GM23248 (cell line): Measurements from ENCODE around the gene ZDHHC14. TPM values are rescaled to one million over a fixed set of nuclear protein-coding genes. Genes with fewer than 3 reads are reported as not detected.

Experiments
- DNase-seq: peaks from one replicate; pipeline ENCODE4 v3.0.0-alpha.2; 2015
- H2AFZ ChIP-seq: fragments of 200-600 bp; sonication (generic); 2 replicates; pipeline ENCODE4 v1.6.1; 2016; ENCODE audit warnings: antibody characterized with exemption
- H3F3A ChIP-seq: fragments of 200-600 bp; sonication (generic); 2 replicates; pipeline ENCODE4 v1.6.1; 2016; ENCODE audit warnings: mild to moderate bottlenecking, antibody characterized with exemption, mixed run types; ENCODE audit not compliant: insufficient read depth
- H3K27ac ChIP-seq: fragments of 200-600 bp; sonication (generic); 2 replicates; pipeline ENCODE4 v1.5.1; 2016; ENCODE audit warnings: mild to moderate bottlenecking
- H3K27me3 ChIP-seq: fragments of 200-600 bp; sonication (generic); replicated peaks from 2 replicates; pipeline ENCODE4 v1.6.1; 2016; ENCODE audit warnings: mild to moderate bottlenecking; ENCODE audit not compliant: insufficient read depth
- H3K36me3 ChIP-seq: fragments of 200-600 bp; sonication (generic); 2 replicates; pipeline ENCODE4 v1.6.1; 2016; ENCODE audit warnings: low read depth, mild to moderate bottlenecking
- H3K4me1 ChIP-seq: fragments of 200-600 bp; sonication (generic); 2 replicates; pipeline ENCODE4 v1.6.1; 2016; ENCODE audit warnings: mild to moderate bottlenecking; ENCODE audit not compliant: insufficient read depth
- H3K4me2 ChIP-seq: fragments of 200-600 bp; sonication (generic); one replicate; pipeline ENCODE4 v1.6.1; 2016; ENCODE audit warnings: mild to moderate bottlenecking; ENCODE audit not compliant: unreplicated experiment
- H3K4me3 ChIP-seq: fragments of 200-600 bp; sonication (generic); 2 replicates; pipeline ENCODE4 v1.5.1; 2016; ENCODE audit warnings: mild to moderate bottlenecking
- H3K79me2 ChIP-seq: fragments of 200-600 bp; sonication (generic); 2 replicates; pipeline ENCODE4 v1.6.1; 2016; ENCODE audit warnings: mild to moderate bottlenecking; ENCODE audit not compliant: insufficient read depth
- H3K9ac ChIP-seq: fragments of 200-600 bp; sonication (generic); 2 replicates; pipeline ENCODE4 v1.6.1; 2016; ENCODE audit warnings: mild to moderate bottlenecking
- H3K9me2 ChIP-seq: fragments of 200-600 bp; sonication (generic); 2 replicates; pipeline ENCODE4 v1.6.1; 2016; ENCODE audit warnings: mixed run types, mild to moderate bottlenecking, moderate library complexity; ENCODE audit not compliant: insufficient read depth
- H3K9me3 ChIP-seq: fragments of 200-600 bp; sonication (generic); one replicate; pipeline ENCODE4 v1.6.1; 2017; ENCODE audit warnings: low read depth
- H4K20me1 ChIP-seq: fragments of 200-600 bp; sonication (generic); 2 replicates; pipeline ENCODE4 v1.6.0; 2016; ENCODE audit not compliant: insufficient read depth
- EZH2 ChIP-seq: fragments of 200-600 bp; sonication (generic); IDR thresholded peaks from 2 replicates; pipeline ENCODE4 v1.6.1; 2018; ENCODE audit warnings: antibody characterized with exemption, mild to moderate bottlenecking; ENCODE audit not compliant: insufficient read depth, poor library complexity, severe bottlenecking
- EZH2phosphoT487 ChIP-seq: fragments of 200-600 bp; sonication (generic); IDR thresholded peaks from 2 replicates; pipeline ENCODE4 v1.6.1; 2018; ENCODE audit warnings: antibody characterized with exemption, moderate library complexity, mild to moderate bottlenecking, low read depth; ENCODE audit not compliant: insufficient read depth
- WGBS, 2 experiments: methylation state at CpG; one replicate each; pipeline ENCODE4 v1.1.6; 2015 to 2017; ENCODE audit warnings: low lambda C conversion rate in 2 of 2, low coverage in 1 of 2; ENCODE audit errors: missing lambda C conversion rate in 2 of 2; 5-methylcytosine and 5-hydroxymethylcytosine counted together
- in situ Hi-C: fragments of 300-500 bp; cut with MboI; formaldehyde crosslinking; loops from 2 replicates; pipeline ENCODE4 v1.15.0; 2020
- polyA plus RNA-seq: library from polyadenylated mRNA; unstranded; fragments of >200 nt; fragmentation: Nextera tagmentation; extraction: Ambion mirVana; gene quantifications from 2 replicates; pipeline ENCODE4 v1.2.1, GENCODE V29; 2016
- total RNA-seq: library from RNA; depleted of rRNA; stranded (reverse); fragments of >200 nt; shearing (Covaris generic); gene quantifications from 2 replicates; pipeline ENCODE4 v1.2.3, GENCODE V29; 2014

ZDHHC14 gene
- total and polyA plus RNA-seq, 2 experiments from 2014 or later, result 1.4 to 4.5 TPM

GRCh38 chr6:157487110-157487773 is 106.3 kb downstream of the ZDHHC14 start:
- no peaks in the 10 kb centered on the region for H3K4me1 ChIP-seq
- no peaks in the 10 kb centered on the region for H3K27me3 ChIP-seq
- H3K9me2 ChIP-seq, result no peaks in the 10 kb centered on the region
- no peaks in the 10 kb centered on the region for H3K9me3 ChIP-seq
- 95 to 99% methylated on average over 8 of the region's 8 CpGs for WGBS, 2 experiments
- TF ChIP-seq EZH2phosphoT487, result no peak
- TF ChIP-seq EZH2, result no peak
- H4K20me1 ChIP-seq, result no peaks in the 10 kb centered on the region
- DNase-seq, result no peak
- in situ Hi-C loops, result no loop called here
- no peaks in the 10 kb centered on the region for H3F3A ChIP-seq
- no peak overlapping the region for H3K4me3 ChIP-seq
- no peak overlapping the region for H3K9ac ChIP-seq
- no peak overlapping the region for H3K4me2 ChIP-seq
- H3K36me3 ChIP-seq, result no peaks in the 10 kb centered on the region
- H3K27ac ChIP-seq, result no peak overlapping the region
- H2AFZ ChIP-seq, result no peak overlapping the region
- H3K79me2 ChIP-seq, result no peaks in the 10 kb centered on the region

- Histone ChIP-seq H3K9ac (no peak overlapping the region), H3K27ac (no peak overlapping the region), H3K27me3 (no peaks in the 10 kb centered on the region), H3K9me3 (no peaks in the 10 kb centered on the region), H3K9me2 (no peaks in the 10 kb centered on the region), H3K79me2 (no peaks in the 10 kb centered on the region), H3K4me3 (no peak overlapping the region), H3K36me3 (no peaks in the 10 kb centered on the region), H2AFZ (no peak overlapping the region), H3F3A (no peaks in the 10 kb centered on the region), H3K4me1 (no peaks in the 10 kb centered on the region), H4K20me1 (no peaks in the 10 kb centered on the region), H3K4me2 (no peak overlapping the region)
- no peak for TF ChIP-seq EZH2phosphoT487
- TF ChIP-seq EZH2, result no peak
- DNase-seq, result no peak
- 62 to 63% methylated on average over 10 of the region's 10 CpGs for WGBS, 2 experiments
- in situ Hi-C loops, result no loop called here
These were observed 107.1 kb downstream of the ZDHHC14 start for GRCh38 chr6:157488058-157488457.

- H3K4me3 ChIP-seq, result no peak overlapping the region
- no peaks in the 10 kb centered on the region for H3K4me1 ChIP-seq
- no peak for DNase-seq
- H4K20me1 ChIP-seq, result no peaks in the 10 kb centered on the region
- H3K36me3 ChIP-seq, result no peaks in the 10 kb centered on the region
- no peak overlapping the region for H3K4me2 ChIP-seq
- H3K9ac ChIP-seq, result no peak overlapping the region
- H3F3A ChIP-seq, result no peaks in the 10 kb centered on the region
- TF ChIP-seq EZH2 (no peak), EZH2phosphoT487 (no peak)
- H3K9me3 ChIP-seq, result no peaks in the 10 kb centered on the region
- no peak overlapping the region for H2AFZ ChIP-seq
- WGBS, 2 experiments, result 72 to 74% methylated on average over 12 of the region's 12 CpGs
- no peak overlapping the region for H3K27ac ChIP-seq
- no peaks in the 10 kb centered on the region for H3K79me2 ChIP-seq
- H3K9me2 ChIP-seq, result no peaks in the 10 kb centered on the region
- in situ Hi-C loops, result no loop called here
- no peaks in the 10 kb centered on the region for H3K27me3 ChIP-seq
These were observed 107.7 kb downstream of the ZDHHC14 start for GRCh38 chr6:157488716-157489118.

DNA sequence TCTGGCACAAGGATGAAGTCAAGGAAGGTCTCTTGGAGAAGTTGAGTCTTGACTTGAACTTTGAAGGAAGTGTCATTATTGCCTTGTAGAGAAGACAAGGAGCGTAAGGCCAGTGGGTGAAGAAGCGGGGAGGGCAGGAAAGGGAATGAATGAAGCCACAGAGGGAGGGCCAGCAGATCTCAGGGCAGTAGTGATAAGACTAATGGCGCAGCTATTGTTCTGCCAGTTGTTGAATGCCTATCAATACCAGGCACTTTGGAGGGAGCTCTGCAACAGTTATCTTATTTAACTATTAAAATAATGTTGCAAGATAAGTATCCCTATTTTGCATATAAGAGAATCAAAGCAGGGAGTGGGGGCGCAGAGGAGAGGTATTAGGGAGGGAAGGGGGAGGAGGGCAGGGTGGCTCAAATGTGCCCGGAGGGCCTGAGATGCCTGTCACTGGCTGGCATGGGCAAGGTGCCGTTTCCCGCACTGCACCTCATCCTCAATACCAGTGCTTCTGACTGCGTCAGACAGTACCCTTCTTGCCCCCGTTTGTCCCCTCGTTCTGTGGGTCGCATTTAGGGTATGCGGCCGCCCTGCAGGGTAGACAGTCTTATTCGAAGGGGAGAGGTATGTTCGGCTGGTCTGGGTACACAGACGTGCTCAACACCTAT is 109.8 kb downstream of the ZDHHC14 start:
- Histone ChIP-seq H3K27me3 (no peaks in the 10 kb centered on the region), H3K4me3 (no peak overlapping the region), H3K9me3 (no peaks in the 10 kb centered on the region), H3K4me1 (no peaks in the 10 kb centered on the region), H4K20me1 (no peaks in the 10 kb centered on the region), H3K9ac (no peak overlapping the region), H3K9me2 (no peaks in the 10 kb centered on the region), H3K79me2 (no peaks in the 10 kb centered on the region), H3K4me2 (no peak overlapping the region), H2AFZ (no peak overlapping the region), H3K36me3 (no peaks in the 10 kb centered on the region), H3F3A (no peaks in the 10 kb centered on the region), H3K27ac (no peak overlapping the region)
- in situ Hi-C loops, result no loop called here
- WGBS, 2 experiments, result 88 to 92% methylated on average over 15 to 16 of the region's 16 CpGs
- TF ChIP-seq EZH2 (no peak), EZH2phosphoT487 (no peak)
- no peak for DNase-seq
